Measurements from ENCODE around the gene KLHDC10. TPM values are rescaled to one million over a fixed set of nuclear protein-coding genes. Genes with fewer than 3 reads are reported as not detected.

KLHDC10 gene
- total and polyA plus RNA-seq, 2 donors (not counting 3 experiments of a cell fraction or from before 2014, with no cell fraction given): 14.9 to 31.3 TPM

GRCh38 chr7:130091999-130092398 lies 21.7 kb downstream of the KLHDC10 start:
- H3K4me2 ChIP-seq (ENCODE audit: insufficient read depth, low read length): no peak overlapping the region
- H3K4me3 ChIP-seq (replicated peaks in 1 of 3; ENCODE audit: insufficient read depth in 1 of 3, low read depth in 1 of 3, low read length in 3 of 3): no peak overlapping the region
- no peaks in the 10 kb centered on the region for H3K4me1 ChIP-seq (ENCODE audit: control insufficient read depth, extremely low read depth, insufficient read depth, low read length)
- intact Hi-C loops (cut with micrococcal nuclease): no loop called here
- H3K79me2 ChIP-seq (ENCODE audit: control insufficient read depth, insufficient read depth, low read length): peaks cover 8% of the 10 kb centered on the region
- H3K9ac ChIP-seq (replicated peaks; ENCODE audit: extremely low read depth, insufficient read depth, low read length): no peak overlapping the region
- no peak overlapping the region for H3K27ac ChIP-seq (ENCODE audit: insufficient read depth, low read depth, low read length)
- H3K36me3 ChIP-seq (ENCODE audit: control insufficient read depth in 2 of 2, extremely low read depth in 1 of 2, insufficient read depth in 2 of 2, low read length in 2 of 2): no peaks in the 10 kb centered on the region
- TF ChIP-seq CTCF (IDR thresholded peaks at IDR 0.05; ENCODE audit: extremely low read depth in 1 of 2, insufficient read depth in 1 of 2, low read depth in 1 of 2, low read length in 2 of 2) (no peak), POLR2A (IDR thresholded peaks at IDR 0.05; ENCODE audit: low read depth, low read length) (no peak), EZH2 (IDR thresholded peaks at IDR 0.05; ENCODE audit: borderline replicate concordance, low read depth, low read length, severe bottlenecking) (no peak)
- H3K9me3 ChIP-seq (replicated peaks; ENCODE audit: control insufficient read depth, insufficient read depth, low read length): no peaks in the 10 kb centered on the region
- CTCF ChIA-PET: no interaction called here
- no peaks in the 10 kb centered on the region for H3K27me3 ChIP-seq (ENCODE audit: control insufficient read depth in 2 of 2, insufficient read depth in 2 of 2, low read length in 2 of 2)
- no peak overlapping the region for H2AFZ ChIP-seq (ENCODE audit: low read depth, low read length)
- DNase-seq (ENCODE audit: low read depth, low spot score) (no peak), FAIRE-seq (no peak)
- POLR2A ChIA-PET: no interaction called here
- no TSS peak for BruUV-seq (replicated peaks)
- peaks cover 5% of the 10 kb centered on the region for H4K20me1 ChIP-seq (replicated peaks; ENCODE audit: control insufficient read depth, extremely low read depth, insufficient read depth, low read length)
- dilution Hi-C loops (cut with MboI; ENCODE audit: extremely low pct_ligation_motif_present, low sequenced_read_pairs): no loop called here
- H3K9me1 ChIP-seq (replicated peaks; ENCODE audit: control insufficient read depth, extremely low read depth, insufficient read depth, low read length): no peaks in the 10 kb centered on the region

GRCh38 chr7:130092598-130092997 lies 22.3 kb downstream of the KLHDC10 start:
- Histone ChIP-seq H3K79me2 (ENCODE audit: control insufficient read depth, insufficient read depth, low read length) (peaks cover 4% of the 10 kb centered on the region), H3K36me3 (ENCODE audit: control insufficient read depth in 2 of 2, extremely low read depth in 1 of 2, insufficient read depth in 2 of 2, low read length in 2 of 2) (no peaks in the 10 kb centered on the region), H3K4me1 (ENCODE audit: control insufficient read depth, extremely low read depth, insufficient read depth, low read length) (no peaks in the 10 kb centered on the region), H3K9me1 (replicated peaks; ENCODE audit: control insufficient read depth, extremely low read depth, insufficient read depth, low read length) (no peaks in the 10 kb centered on the region), H2AFZ (ENCODE audit: low read depth, low read length) (no peak overlapping the region), H3K27me3 (ENCODE audit: control insufficient read depth in 2 of 2, insufficient read depth in 2 of 2, low read length in 2 of 2) (no peaks in the 10 kb centered on the region), H3K9ac (replicated peaks; ENCODE audit: extremely low read depth, insufficient read depth, low read length) (no peak overlapping the region), H4K20me1 (replicated peaks; ENCODE audit: control insufficient read depth, extremely low read depth, insufficient read depth, low read length) (peaks cover 2% of the 10 kb centered on the region), H3K4me2 (ENCODE audit: insufficient read depth, low read length) (no peak overlapping the region), H3K27ac (ENCODE audit: insufficient read depth, low read depth, low read length) (no peak overlapping the region), H3K9me3 (replicated peaks; ENCODE audit: control insufficient read depth, insufficient read depth, low read length) (no peaks in the 10 kb centered on the region), H3K4me3 (replicated peaks in 1 of 3; ENCODE audit: insufficient read depth in 1 of 3, low read depth in 1 of 3, low read length in 3 of 3) (no peak overlapping the region)
- ChIA-PET POLR2A (interaction anchor here (0.6 kb wide), 1 partner anchor 459 kb away, joined by 4 read pairs; no protein-coding TSS in a partner anchor), CTCF (interaction anchor here (0.8 kb wide), 1 partner anchor 20 kb away, joined by 3 read pairs; no protein-coding TSS in a partner anchor)
- intact Hi-C loops (cut with micrococcal nuclease): no loop called here
- no TSS peak for BruUV-seq (replicated peaks)
- DNase-seq (ENCODE audit: low read depth, low spot score): no peak
- FAIRE-seq: no peak
- TF ChIP-seq JUN (IDR thresholded peaks at IDR 0.05; ENCODE audit: borderline replicate concordance, insufficient read depth, insufficient read length, low read depth) (no peak), EZH2 (IDR thresholded peaks at IDR 0.05; ENCODE audit: borderline replicate concordance, low read depth, low read length, severe bottlenecking) (no peak), FOS (IDR thresholded peaks at IDR 0.05; ENCODE audit: borderline replicate concordance, insufficient read depth, low read length) (no peak), POLR2A (IDR thresholded peaks at IDR 0.05; ENCODE audit: low read depth, low read length) (no peak), CTCF (IDR thresholded peaks at IDR 0.05; ENCODE audit: extremely low read depth in 1 of 2, insufficient read depth in 1 of 2, low read depth in 1 of 2, low read length in 2 of 2) (no peak), POLR2AphosphoS5 (IDR thresholded peaks at IDR 0.05; ENCODE audit: insufficient read depth, low read depth, low read length) (no peak), MAX (IDR thresholded peaks at IDR 0.05; ENCODE audit: insufficient read depth, insufficient read length) (no peak), GATA2 (IDR thresholded peaks at IDR 0.05; ENCODE audit: insufficient read depth, insufficient read length, low read depth, low read length) (no peak), MYC (IDR thresholded peaks at IDR 0.05; ENCODE audit: low read depth, low read length) (no peak)
- dilution Hi-C loops (cut with MboI; ENCODE audit: extremely low pct_ligation_motif_present, low sequenced_read_pairs): no loop called here

Data from endothelial cell of umbilical vein (primary cell).